HG03045 (cell line): Measurements from ENCODE around the gene WSB1.
"Not testable (repeated sequence)": the region's sequence is repeated elsewhere in the genome, so short reads cannot be mapped to it uniquely, and the experiment has no call there.

Source experiments
- ATAC-seq: cut with Tn5 transposase; IDR thresholded peaks from one replicate; pipeline ENCODE4 v1.9.1; 2021; ENCODE audit warnings: mild to moderate bottlenecking, moderate library complexity; ENCODE audit not compliant: unreplicated experiment

Gene WSB1

DNA sequence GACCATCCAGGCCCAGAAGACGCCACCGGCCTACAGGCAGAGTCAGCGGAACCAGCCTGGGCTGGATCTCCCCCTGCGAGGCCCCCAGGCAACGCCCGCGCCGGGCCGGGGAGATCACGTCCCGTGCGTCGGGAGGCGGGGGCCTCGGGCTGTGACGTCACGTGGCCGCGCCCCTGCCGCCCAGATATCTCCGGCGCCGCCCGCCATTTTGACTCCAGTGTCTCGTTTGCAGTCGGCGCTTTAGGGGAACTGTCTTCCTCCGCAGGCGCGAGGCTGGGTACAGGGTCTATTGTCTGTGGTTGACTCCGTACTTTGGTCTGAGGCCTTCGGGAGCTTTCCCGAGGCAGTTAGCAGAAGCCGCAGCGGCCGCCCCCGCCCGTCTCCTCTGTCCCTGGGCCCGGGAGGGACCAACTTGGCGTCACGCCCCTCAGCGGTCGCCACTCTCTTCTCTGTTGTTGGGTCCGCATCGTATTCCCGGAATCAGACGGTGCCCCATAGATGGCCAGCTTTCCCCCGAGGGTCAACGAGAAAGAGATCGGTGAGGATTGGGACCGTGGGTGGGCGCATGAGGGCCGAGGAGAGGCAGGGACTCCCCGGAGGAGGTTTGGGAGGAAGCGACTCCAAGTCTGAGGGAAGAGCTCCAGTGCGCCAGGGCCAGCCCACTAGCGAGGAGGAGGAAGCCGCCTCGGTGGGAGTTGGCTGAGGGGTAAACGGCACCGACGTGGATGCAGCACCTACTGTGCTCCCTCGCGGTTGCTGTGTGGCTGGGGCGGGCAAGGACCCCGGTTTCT lies at the start of gene WSB1:
Gene WSB1, plus strand, starts transcription at position 217 of the 791 bp plus-strand sequence. Its CDS starts 282 bp downstream, at position 499.
- peak; percentile 86 for ATAC-seq

DNA sequence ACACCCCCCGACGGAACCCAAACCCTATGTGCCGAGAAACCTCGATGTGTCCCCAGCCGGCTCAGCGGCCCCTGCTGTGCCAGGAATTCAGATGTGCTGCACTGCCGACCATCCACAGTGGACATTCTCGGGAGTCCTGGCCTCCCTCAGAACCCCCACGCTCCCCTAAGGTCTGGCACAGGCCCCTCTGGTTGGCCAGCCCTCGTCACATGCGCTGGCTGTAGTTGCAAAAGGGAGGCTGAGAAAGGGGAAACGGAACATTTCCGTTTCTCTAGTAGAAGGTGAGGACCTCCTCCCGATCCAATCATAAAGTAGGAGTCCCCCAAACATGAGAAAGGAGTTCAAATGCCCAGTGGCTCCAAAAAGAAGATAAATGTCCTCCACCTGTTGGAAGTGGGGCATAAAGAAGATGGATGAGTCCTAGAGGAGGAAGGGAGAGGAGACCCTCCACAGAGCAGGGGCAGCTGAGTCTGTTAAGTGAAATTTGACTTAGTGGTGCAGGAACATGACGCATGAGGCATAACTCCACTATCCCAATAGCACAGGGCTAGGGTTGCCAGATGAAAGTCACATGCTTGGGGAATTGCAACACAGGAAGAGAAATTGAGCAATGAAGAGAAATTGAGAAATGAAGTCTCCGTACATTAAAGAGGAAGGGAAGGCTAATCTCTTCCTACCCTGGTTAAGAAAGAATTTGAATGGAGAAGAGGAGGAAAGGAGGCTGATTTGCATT lies 49.3 kb upstream of the WSB1 start:
- ATAC-seq, result no peak

- ATAC-seq, result peak; percentile 68
These were observed 48.7 kb upstream of the WSB1 start for GRCh38 chr17:27245230-27245696.

- ATAC-seq, result no peak
These were observed 47.4 kb upstream of the WSB1 start for GRCh38 chr17:27246537-27246936.

GRCh38 chr17:27247071-27247957 lies 46.6 kb upstream of the WSB1 start:
- ATAC-seq, result no peak

- ATAC-seq, result no peak
These were observed 46.0 kb upstream of the WSB1 start for GRCh38 chr17:27247958-27248342.

DNA sequence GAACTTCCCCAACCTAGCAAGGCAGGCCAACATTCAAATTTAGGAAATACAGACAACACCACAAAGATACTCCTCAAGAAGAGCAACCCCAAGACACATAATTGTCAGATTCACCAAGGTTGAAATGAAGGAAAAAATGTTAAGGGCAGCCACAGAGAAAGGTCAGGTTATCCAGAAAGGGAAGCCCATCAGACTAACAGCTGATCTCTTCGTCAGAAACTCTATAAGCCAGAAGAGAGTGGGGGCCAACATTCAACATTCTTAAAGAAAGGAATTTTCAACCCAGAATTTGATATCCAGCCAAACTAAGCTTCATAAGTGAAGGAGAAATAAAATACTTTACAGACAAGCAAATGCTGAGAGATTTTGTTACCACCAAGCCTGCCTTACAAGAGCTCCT lies 43.1 kb upstream of the WSB1 start:
- not testable (repeated sequence) for ATAC-seq

- not testable (repeated sequence) for ATAC-seq
These were observed 39.1 kb upstream of the WSB1 start for GRCh38 chr17:27254802-27255201.

DNA sequence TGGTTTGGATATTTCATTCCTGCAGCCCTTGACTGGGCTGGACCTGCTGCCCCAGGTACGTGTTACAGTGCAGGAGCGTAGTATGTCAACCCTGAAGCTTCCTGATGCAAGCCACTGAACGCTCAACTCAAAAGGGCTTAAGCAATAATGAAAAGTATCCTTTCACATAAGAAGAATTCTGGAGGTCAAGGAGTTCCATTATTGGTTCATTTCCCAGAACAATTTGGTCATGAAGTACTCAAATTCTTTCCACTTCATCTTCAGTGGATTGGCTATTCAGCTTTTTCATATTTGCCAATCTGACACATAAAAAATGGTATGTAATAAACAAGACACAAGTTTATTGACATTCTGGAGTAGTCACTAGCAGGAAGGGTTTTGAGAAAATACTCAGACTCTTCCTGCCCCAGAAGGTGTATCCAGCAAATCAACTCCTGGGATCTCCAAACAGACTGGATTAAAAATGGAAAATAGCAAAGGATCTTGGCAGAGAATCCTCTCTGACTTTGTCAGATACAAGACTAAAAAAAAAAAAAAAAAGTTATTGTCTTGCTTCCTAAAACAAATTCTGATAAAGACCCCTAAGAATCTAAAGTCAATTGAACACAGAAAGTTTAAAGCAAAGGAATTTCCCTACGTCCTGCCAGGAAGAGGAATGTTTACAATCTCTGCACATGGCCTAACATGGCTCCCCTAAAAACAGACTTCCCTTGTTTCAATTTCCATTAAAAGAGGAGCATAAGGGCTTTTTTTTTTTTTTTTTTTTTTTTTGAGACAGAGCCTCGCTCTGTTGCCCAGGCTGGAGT lies 37.5 kb upstream of the WSB1 start:
- ATAC-seq, result no peak

GRCh38 chr17:27257031-27257357 lies 36.9 kb upstream of the WSB1 start:
- ATAC-seq, result no peak

DNA sequence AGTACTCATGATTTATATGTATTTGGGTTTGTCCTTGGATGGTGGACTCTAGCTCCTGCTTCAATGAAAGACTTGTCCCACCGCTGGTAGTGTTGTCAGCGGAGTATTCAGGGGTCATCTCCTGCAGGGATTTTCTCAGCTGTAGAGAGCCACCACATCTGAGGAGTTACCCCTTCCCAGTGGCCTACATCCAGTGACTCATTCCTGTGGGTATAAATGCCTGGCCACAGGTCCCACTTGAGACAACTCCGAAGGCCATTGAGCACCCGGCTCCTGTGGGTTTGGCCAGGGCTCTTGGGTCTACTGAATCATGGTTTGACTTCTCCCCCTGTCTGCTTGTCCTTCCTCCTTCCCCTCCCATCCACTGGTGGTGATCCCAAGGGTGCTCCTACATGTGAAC lies 34.6 kb upstream of the WSB1 start:
- no peak for ATAC-seq

GRCh38 chr17:27263386-27263785 lies 30.5 kb upstream of the WSB1 start:
- no peak for ATAC-seq

DNA sequence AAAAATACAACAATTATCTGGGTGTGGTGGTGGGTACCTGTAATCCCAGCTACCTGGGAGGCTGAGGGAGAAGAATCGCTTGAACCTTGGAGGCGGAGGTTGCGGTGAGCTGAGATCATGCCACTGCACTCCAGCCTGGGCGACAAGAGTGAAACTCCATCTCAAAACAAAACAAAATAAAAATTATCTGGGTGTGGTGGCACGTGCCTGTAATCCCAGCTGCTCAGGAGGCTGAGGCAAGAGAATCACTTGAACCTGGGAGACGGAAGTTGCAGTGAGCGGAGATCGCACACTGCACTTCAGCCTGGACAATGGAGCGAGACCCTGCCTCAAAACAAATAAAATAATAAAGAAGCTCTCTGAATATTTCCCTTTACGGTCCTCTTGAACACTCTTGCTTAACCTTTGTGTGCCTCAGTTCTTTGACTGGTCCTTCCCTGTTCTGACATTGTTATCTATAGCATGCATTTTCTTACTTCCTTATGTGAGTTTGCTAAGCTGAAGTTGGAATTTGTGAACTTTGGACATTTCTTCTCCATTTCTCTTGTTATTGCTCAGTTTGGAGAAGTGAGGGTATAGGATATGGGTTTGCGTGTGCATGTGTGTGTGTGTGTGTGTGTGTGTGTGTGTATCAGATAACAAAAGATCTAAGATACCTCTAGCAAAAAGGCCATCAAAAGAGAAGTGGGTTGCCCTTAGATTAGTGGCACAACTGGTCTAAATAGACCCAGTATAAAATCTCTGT lies 29.7 kb upstream of the WSB1 start:
- no peak for ATAC-seq

DNA sequence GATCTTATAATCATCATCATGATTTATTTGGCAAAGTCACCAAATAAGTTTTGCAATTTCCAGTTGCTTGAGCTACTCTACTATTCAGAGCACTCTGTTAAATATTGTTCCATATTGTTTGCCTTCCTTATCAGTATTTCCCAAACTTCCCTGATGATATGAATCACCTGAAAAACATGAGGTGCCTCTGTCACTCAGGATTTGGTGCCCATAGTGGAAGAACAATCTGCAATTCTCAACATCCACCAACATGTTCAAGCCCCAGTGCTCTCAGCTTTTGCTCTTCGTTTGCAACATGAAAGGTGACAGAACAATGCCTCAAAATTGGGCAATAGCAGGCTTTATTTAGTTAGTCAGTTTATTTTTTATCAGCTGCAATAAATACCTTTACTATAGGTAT lies 28.6 kb upstream of the WSB1 start:
- ATAC-seq, result no peak

- no peak for ATAC-seq
These were observed 27.7 kb upstream of the WSB1 start for GRCh38 chr17:27266228-27266627.

DNA sequence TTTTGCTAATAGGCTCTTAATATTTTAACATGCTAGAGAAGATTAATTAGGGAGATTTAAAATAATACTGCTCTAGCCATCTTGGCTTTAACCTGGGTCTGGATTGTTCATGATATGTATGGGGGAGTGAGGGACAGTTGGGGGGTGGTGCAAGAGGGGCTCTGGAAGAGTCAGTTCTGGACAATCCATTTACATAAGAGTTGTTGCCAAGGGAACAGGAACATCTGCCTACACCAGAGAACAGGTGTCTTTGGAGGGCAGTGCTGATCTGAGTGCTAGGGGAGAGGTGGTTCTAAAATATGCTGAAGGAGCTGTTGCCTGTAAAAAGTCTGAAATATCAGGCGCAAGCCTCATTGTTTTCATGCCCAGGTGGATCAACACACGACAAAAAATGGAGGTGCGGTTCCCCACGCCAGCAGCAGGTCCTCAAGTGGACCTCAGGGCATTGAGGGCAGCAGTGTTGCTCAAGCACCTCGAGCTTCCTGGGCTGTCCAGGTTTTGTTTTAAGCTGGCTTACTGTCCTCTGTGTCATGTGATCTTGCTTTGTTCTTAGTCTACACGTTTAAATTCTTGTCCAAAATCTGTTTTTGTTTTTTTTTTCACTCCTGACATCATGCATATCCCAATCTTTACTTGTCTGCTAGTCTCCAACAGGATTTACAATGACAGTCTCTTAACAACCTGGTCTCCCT lies 25.4 kb upstream of the WSB1 start:
- no peak for ATAC-seq

- no peak for ATAC-seq
These were observed 24.7 kb upstream of the WSB1 start for GRCh38 chr17:27269201-27269600.

DNA sequence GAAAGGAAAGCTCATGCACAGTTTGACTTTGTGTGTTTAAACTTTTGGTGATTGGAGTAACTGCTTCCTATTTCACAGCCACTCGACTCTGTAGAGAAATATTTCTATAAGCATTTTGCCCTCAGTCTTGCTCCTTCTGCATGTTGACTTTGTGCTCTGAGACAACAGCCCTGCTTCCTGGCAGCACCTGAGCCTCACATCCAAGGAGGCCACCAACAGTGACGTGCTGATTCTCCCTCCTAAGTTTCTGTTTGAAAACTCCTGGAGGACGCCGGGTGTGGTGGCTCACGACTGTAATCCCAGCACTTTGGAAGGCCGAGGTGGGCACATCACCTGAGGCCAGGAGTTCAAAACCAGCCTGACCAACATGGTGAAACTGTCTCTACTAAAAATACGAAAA lies 23.9 kb upstream of the WSB1 start:
- ATAC-seq, result no peak

DNA sequence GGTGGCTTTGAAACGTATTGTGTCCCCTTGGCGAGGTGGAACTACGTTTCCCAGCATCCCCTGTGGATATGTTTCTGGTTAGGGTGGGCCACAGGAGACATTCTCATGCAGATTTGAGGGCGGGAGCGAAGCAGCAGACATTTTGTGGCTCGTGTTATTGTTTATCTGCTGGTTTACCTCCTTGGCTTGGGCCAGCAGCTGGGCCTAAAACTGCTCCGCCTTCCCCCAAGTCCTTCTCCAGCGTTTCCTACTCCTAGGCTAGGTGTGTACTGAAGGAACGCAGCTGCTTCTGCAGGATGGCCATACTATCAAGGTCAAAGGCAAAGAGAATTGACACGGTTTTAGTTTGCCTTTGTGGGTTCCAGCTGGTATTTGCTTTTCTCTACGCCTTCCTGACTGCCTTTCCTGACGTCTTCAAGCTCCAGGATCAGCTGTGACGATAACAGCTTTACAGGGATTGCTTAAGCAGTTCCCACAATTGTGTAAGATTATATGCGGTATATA lies 17.2 kb upstream of the WSB1 start:
- ATAC-seq, result no peak
